ENCODE data around the gene TTLL12.

The TTLL12 gene

DNA sequence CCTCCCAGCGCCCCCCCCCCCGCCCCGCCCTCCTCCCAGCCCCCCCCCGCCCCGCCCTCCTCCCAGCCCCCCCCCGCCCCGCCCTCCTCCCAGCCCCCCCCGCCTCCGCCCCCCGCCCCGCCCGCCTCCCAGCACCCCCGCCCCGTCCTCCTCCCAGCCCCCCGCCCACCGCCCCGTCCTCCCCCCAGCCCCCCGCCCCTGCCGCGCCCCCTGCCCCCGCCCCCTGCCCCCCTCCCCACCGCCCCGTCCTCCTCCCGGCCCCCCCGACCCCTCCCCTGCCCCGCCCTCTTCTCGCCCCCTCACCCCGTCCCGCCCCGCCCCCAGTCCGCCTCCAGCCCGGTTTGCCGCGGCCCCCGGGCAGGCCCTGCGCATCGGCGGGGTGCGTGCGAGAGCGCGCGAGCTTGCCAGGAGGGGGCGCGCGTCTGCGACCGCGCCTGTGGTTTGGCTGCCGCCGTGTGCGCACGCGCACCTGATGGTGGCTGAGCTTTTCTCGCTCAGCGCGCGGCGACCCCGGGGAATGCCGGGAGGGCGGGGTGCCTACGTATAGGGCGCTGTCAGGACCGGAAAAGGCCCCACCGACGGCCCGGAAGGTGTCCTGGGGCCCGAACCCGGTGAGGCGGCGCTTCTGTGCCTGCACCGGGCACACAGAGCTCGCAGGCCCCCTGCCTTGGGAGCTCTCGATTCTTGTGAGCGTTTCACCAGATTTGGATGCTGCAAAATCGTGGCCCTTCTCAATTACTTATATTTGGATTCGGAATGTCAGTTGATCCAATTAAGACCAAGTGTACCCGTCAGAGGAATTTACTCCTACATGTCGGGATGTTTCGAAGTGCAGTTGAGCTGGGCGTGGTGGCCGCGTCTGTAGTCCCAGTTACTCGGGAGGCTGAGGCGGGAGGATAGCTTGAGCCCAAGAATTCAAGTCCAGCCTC, 501 bp upstream of the TTLL12 start:
- peak; percentile 90 for ATAC-seq
- TF ChIP-seq ZFP3 (CRISPR knock-in tag; IDR thresholded peaks at IDR 0.05) (no peak), PATZ1 (CRISPR knock-in tag; IDR thresholded peaks at IDR 0.05; ENCODE audit: borderline replicate concordance) (no peak), TCF4 (CRISPR knock-in tag; IDR thresholded peaks at IDR 0.05; ENCODE audit: borderline replicate concordance) (no peak), GLIS3 (CRISPR knock-in tag; IDR thresholded peaks at IDR 0.05) (no peak), ZNF565 (CRISPR knock-in tag; conservative IDR thresholded peaks at IDR 0.05; ENCODE audit: low read depth) (no peak), ZC3H10 (CRISPR knock-in tag; IDR thresholded peaks at IDR 0.05) (no peak), RARB (CRISPR knock-in tag; IDR thresholded peaks at IDR 0.05) (no peak), ZNF8 (CRISPR knock-in tag; IDR thresholded peaks at IDR 0.05) (no peak), TOX (CRISPR knock-in tag; IDR thresholded peaks at IDR 0.05; ENCODE audit: borderline replicate concordance) (no peak), ZNF70 (CRISPR knock-in tag; IDR thresholded peaks at IDR 0.05) (no peak), SNAI2 (CRISPR knock-in tag; IDR thresholded peaks at IDR 0.05) (no peak), ESRRG (CRISPR knock-in tag; IDR thresholded peaks at IDR 0.05) (no peak), ZFP30 (CRISPR knock-in tag; IDR thresholded peaks at IDR 0.05) (no peak), PPARA (CRISPR knock-in tag; IDR thresholded peaks at IDR 0.05; ENCODE audit: borderline replicate concordance) (no peak), POU6F1 (CRISPR knock-in tag; IDR thresholded peaks at IDR 0.05; ENCODE audit: borderline replicate concordance, low read depth) (no peak)

GRCh38 chr22:43185860-43186261, 1.1 kb downstream of the TTLL12 start:
- peak; percentile 51 for ATAC-seq
- TF ChIP-seq TSHZ2 (CRISPR knock-in tag; IDR thresholded peaks at IDR 0.05) (no peak), BACH2 (CRISPR knock-in tag; IDR thresholded peaks at IDR 0.05; ENCODE audit: borderline replicate concordance) (no peak), ISL1 (CRISPR knock-in tag; IDR thresholded peaks at IDR 0.05) (no peak), CSRNP3 (CRISPR knock-in tag; IDR thresholded peaks at IDR 0.05) (no peak), GLIS3 (CRISPR knock-in tag; IDR thresholded peaks at IDR 0.05) (no peak), RARB (CRISPR knock-in tag; IDR thresholded peaks at IDR 0.05) (no peak), OSR1 (CRISPR knock-in tag; IDR thresholded peaks at IDR 0.05) (no peak), ZNF565 (CRISPR knock-in tag; conservative IDR thresholded peaks at IDR 0.05; ENCODE audit: low read depth) (no peak), PPARA (CRISPR knock-in tag; IDR thresholded peaks at IDR 0.05; ENCODE audit: borderline replicate concordance) (no peak), POU6F1 (CRISPR knock-in tag; IDR thresholded peaks at IDR 0.05; ENCODE audit: borderline replicate concordance, low read depth) (no peak), ZFP3 (CRISPR knock-in tag; IDR thresholded peaks at IDR 0.05) (no peak), ZNF8 (CRISPR knock-in tag; IDR thresholded peaks at IDR 0.05) (no peak), ESRRG (CRISPR knock-in tag; IDR thresholded peaks at IDR 0.05) (no peak), PATZ1 (CRISPR knock-in tag; IDR thresholded peaks at IDR 0.05; ENCODE audit: borderline replicate concordance) (no peak), TOX (CRISPR knock-in tag; IDR thresholded peaks at IDR 0.05; ENCODE audit: borderline replicate concordance) (no peak), SNAI2 (CRISPR knock-in tag; IDR thresholded peaks at IDR 0.05) (no peak), ZC3H10 (CRISPR knock-in tag; IDR thresholded peaks at IDR 0.05) (no peak), ARNTL (CRISPR knock-in tag; IDR thresholded peaks at IDR 0.05; ENCODE audit: borderline replicate concordance, low read depth) (no peak), ZFP30 (CRISPR knock-in tag; IDR thresholded peaks at IDR 0.05) (no peak)

Measured in SK-N-SH treated with all-trans-retinoic acid at 6 μM for 48 hours (cell line).